HUDEP-2 (cell line): ENCODE data around the gene UBXN6.

Source experiments
- DNase-seq, 76 experiments: peaks; one replicate each; lab custom pipeline; 2025; ENCODE audit not compliant: unreplicated experiment in 76 of 76; lab: John Stamatoyannopoulos, UW

Gene UBXN6

DNA sequence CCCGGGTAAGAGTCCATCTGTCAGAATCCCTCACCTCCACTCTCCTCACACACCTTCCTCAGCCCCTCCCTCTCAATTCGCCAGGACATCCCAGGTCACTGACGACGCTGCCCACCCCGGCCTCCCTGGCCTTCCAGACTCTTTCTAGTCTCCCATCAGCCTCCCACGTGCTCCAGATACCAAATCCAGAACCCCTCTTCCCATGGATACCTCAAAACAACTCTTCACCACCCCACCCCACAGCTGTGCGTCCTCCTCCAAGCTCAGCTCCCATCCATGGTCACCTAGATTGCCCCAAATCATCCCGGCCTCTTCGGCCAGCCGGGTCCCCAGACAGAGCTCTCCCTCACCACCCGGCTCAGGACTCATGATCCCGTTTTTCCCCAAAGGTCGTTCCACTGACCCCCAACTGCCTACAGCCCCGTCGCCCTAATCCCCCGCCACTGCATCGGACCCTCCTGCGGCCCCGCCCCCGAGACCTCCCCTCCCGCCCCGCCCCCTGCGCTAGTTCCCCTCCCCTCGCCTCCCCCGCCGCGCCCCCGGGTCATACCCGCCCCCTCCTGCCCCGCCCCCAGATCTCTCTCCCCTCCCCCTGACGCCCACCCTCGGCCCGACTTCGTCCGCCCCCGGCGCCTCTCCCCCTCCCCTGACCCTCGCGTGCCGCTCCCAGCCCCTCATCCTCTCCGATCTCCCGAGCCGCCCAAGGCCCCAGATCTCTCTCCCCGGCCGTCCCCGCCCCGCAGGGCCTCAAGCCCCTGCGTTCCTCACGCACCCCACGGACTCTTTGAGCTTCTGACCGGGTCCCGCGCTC is 546 bp downstream of the UBXN6 start:
- DNase-seq: peak in 41 of 76 experiments; percentile 34 to 91 (median 58)

DNA sequence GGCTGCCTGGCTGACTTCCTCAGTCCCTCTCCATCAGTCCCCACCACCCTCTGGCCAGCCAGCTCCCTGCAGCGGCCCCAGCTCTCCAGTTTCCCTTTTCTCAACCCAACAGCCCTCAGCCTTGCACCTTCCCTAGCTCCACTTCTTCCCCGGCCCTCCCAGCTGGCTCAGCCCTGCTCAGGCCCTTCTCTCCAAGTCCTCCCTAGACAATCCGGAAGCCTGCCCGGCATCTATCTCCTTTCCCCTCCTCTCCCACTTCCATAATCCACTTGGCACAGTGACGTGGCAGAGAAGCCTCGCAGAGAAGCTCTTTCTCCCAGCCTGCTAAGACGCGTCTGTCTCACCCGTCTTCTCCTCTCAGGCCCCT is 1.1 kb downstream of the UBXN6 start:
- DNase-seq: peak in 23 of 76 experiments; percentile 19 to 62 (median 42)

DNA sequence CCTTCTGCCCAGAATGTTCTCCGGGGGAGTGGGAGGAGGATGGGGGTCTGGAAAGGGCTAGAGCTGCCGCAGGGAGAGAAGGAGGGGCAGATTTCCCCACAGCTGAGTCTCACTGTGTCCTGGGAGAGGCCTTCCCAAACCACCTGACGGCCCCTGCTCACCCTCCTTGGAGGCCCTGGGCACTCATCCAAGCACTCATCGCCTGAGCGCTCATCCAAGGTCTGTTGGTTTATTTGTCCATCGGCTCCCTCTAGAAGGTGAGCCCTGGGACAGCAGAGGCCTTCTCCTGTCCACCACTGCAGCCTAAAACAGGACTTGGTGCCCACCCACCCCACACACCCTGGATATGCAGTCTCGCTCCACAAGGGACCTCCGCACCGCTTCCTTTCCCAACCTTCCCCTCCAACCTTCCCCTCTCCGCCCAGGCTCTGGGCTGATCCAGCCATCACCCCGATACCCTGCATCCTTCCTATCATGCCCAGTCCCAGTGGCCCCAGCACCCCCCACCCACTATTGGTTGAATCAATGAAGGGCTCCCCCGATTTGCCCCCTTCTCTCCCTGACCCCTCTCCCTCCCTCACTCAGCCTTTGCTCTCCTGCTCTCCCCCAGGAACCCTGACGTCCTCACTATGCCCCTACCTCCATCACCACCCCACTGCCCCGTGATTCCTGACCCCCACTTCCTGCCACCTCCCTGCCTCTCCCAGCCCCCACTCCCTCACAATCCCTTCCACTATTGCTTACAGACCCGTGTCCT is 1.7 kb downstream of the UBXN6 start:
- peak in 62 of 76 experiments; percentile 20 to 90 (median 61) for DNase-seq

DNA sequence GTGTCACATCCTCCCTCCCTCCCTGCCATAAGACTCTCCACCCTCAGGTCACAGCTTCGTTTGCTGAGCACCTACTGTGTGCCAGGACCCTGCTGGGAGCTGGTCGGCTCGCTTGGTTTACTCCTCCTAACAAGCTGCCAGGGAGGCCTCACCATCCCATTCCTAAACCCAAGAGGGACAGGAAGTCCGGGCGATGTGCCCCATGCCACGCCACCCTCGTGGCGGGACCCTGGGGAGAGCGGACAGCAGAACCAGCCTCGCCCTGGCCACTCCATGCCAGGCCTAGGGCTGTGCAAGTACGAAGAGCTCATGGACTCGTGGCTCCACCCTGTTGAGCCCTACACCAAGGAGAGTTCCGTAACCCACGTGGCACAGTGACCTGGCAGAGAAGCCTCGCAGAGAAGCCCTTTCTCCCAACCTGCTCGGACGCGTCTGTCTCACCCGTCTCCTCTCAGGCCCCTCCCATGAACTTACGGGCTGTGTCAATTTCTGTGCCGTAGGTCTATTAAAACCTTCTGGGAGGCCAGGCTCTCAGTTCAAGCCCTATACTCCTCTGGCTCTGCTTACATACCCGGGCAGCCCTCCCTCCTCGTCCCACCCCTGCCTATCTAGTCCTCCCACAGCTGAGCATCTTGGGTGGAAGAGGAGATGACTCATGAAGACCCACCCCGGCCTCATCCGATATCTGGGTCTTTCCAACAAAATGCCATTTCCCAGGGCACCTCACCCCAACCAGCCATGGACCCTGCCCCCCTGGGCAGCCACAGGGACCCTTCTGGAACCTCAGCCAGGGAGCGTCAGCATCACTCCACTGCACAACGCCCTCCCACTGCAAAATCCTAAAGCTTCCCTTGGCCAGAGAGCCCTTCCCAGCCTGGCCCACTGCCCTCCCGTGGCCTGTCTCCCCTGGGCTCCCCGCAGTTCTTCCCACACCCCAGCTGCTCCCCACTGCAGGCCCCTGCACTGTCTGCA is 2.6 kb downstream of the UBXN6 start:
- peak; percentile 73 to 98 (median 93) for DNase-seq

DNA sequence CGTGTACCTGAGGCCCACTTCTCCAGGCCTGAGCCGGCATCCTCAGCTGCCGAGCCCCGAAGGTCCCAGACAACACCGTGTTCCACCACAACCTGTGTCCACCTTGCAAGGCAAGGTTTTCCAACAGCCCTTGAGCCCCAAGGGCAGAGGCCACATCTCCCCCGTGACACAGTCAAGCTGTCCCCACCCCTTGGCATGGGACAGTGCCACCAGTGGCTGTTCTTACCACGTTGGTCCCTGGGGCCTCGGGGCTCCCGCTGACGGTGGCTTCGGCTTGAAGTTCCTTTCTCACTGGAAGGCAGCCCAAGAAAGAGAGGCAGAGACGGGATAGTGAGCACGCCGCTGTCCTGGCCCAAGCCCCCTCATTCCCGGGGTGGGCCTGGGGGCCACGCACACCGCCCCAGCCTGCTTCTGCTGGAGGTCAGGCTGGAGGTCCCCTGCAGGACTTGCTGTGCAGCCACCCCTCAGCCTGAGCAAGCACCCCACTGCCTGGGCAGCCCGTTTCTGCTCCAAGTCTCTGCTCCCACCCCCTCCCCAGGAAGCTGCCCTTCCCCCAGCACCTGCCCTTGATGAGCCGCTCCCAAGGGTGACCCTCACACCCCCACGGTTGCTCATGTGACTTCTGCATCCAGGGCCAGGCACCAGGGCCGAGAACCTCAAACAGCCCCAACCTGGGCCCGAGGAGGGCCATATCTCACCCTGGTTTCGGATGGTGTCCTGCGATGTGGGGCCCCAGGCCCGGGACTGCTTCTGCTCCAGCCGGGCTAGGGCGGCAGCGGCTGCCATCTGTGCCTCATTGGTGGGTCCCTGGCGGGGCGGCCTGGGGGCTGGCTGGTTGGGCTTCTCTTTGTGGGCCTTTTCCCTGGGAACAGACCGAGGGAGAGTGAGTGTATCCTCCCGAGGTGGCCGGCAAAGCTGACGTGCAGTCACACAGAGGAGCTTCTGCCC is 4.1 kb downstream of the UBXN6 start:
- peak in 2 of 76 experiments; percentile 27 for DNase-seq

DNA sequence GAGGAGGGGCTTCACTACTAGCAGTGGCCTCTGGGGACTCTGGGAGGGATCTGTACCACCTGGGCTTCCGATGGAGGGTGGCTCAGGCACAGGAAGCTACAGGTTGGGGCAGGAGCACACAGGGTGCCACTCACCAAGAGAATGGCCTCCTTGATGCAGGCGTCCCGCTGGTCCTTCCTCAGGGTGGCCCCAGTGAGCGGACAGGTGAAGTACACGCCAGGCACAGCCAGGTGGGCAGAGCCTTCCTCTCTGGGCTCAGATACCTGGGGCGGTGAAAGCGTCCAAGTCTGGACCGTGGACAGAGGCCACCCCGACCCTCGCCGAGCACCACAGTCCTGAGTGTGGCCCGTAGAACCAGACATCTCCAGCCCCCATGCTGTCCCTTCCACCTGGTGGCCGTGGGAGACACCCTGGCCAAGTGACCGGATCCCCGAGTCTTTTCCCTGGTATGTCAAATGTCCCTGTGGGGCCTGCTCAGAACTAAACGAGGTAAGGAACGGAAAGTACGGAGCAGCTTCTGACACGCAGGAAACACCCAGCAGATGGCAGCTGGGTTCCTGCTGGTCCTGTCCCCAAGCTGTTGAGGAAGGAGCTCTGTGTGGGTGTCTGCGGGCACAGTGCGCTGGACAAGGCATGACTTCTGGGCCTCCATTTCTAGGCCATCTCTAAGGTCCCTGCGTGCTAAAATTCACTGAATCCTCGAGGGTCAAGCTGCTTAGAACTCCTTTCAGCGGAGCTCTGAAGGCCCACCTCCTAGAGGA is 5.2 kb downstream of the UBXN6 start:
- DNase-seq: no peak

DNA sequence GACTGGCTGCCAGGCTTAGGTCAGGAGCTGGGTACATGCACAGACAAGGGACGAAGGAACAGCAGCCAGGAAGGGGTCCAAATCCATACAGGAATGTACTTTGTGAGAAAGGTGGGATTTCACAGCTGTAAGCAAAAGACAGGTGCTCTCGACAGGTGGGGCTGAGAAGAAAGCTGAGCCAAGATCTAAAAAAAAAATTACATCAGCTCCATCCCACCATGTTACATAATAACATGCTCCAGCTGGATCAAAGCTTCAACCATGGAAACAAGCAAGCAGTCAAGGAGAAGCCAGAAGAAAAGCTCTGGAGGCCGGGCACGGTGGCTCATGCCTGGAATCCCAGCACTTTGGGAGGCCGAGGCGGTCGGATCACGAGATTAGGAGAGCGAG is 8.0 kb downstream of the UBXN6 start:
- DNase-seq: no peak

DNA sequence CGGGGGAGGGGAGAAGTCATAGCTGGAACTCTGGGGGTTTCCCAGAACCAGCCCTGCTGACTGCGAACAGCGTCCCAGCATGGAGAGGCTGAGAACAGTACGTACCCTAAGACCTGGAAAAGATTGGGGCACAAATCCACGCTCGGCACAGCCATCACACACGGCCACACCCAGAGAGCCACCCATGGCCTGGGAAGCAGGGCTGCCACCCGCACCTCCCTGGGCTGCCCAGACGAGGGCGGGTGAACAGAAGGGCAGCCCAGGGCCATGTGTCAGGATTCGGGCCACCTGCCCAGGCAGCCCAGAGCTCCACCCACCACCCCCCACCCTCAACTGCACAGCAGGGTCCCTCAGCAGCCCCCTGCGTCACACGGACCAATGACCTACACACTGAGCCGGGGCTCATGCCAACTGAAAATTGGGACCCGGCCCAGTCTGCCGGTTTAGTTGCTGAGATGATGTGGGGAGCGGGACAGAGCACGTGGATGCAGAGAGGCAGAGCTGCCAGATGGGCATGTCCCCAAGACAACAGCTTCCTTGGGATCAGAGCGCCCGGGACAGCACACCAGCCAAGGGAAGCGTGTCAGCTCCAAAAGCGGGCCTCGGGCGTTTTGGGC is 8.5 kb downstream of the UBXN6 start:
- DNase-seq: peak in 6 of 76 experiments; percentile 21 to 25 (median 24)

DNA sequence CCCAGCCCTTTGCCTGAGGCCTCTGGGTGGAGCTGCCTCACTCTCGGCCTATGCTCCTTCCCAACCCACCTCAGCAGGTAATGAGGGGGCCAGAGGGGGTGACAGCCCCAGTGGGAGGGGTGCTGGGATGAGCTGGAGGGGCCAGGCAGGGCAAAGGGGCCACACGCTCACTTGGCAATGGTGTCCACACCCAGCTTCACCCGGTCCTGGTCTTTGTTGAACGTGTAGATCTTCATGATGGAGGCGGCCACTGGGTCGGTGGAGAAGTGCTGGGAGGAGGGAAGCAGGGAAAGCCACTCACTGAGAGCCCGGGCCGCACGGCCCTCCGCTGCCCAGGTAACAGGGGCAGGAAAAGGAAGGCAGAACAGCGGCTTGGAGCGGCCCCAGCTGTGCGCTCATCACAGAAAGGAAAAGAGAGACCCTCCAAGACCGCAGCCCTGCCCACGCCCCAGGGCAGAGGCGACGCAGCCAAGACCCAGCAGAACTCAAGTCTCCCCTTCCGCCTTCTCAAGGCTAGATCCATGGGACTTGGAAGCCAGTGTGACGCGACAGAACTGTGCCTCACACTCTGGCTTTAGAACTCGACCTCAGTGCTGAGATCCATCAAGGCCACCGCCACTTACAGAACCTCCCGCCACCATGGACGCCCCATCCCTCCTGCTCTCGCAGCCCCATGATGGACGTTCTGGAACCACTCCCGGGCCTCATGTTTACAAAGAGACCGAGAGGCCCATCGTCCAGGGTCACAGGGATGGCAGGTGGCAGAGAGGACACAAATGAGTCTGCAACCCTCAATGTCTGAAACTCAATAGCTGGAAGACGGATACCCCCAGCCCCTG is 9.2 kb downstream of the UBXN6 start:
- DNase-seq: no peak

DNA sequence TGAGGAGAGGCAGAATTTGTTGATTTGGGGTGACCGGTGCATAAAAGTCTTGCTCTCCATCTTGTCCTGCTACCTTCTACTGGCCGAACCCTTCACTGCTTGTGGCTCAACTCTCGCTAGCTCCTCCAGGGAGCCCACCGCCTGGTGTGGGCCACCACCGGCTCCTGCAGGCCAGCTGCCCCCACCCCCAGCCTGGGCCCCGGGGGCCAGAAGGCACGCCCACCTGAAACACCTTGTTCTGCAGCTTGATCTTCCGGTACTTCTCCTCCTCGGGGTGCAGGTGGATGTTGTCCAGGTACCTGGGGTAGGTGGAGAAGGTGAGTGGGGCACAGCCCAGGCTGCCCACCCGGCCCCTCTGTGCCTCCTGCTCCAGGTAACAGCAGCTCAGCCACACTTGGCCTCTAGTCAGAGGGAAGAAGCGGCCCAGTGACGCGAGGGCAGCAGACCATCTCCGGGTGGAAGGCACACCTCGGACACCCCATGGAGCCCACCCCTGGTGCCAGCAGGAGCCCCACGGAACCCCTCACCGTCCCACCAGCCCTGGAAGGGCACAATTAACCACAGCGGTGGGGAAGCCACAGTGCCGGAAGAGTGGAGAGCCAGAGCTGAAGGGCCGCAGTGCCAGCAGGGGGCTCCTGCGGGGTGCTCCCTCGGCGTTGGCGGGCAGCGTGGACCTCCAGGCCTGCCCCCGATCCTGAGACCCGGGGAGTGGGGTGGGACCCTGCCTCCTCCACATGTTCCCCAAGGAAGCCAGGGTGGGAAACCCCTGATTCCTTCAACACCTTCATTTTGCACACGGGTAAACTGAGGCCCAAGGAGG is 10.1 kb downstream of the UBXN6 start:
- no peak for DNase-seq

DNA sequence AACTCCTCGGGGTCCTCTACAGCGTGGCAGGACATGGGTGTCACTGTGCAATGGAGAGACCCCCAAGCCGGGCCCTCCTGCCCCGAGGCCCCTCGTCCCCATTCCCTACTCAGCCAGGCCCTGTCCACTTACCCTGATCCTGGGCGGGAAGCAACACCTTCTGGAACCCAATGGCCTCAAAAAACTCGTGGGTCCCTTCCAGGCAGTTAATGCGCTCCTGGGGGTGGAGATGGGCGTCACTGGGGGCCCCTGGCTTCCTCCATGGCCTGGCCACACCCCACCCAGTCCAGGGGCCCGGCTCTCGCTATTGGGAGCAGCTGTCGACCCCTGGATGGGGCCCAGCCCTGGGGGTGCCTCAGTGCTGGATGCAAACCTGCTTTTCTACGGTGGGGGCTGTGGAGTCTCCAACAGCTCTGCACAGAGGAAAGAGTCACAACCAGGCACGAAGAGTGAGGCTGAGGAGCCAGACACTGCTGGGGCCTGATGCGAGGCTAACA is 10.8 kb downstream of the UBXN6 start:
- DNase-seq: no peak

DNA sequence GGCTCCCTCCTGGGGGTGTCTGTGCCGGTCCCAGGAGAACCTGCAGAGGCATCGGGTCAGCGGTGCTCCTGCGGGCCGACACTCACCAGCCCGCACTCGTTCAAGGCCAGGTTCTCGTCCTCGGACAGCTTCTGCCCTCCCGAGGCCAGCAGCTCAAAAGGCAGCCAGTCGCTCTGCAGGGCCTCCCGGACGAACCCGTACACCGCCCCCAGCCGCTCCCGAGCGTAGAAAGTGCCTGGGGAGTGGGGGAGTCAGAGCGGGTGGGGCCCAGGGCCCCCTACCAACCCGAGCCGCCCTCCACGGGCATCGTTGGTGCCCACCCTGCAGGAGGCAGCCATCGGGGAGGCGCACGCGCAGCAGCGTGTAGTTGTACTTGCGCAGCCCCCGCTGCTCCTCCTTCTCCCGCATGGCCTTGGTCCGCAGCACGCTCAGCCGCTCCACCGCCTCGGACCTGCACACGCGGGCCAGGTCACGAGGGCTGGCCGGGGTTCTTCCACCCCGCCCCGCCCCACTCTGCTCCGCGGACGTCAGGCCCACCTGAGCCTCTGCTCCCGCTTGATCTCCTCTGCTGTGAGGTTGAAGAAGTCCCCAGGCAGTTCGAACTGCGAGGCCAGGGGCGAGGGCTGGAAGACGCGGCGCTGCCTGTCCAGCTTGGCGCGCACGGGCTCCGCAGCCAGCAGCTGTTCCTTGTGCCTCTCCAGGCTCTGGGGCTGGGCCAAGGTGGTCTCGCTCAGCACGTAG is 11.5 kb downstream of the UBXN6 start:
- no peak for DNase-seq

DNA sequence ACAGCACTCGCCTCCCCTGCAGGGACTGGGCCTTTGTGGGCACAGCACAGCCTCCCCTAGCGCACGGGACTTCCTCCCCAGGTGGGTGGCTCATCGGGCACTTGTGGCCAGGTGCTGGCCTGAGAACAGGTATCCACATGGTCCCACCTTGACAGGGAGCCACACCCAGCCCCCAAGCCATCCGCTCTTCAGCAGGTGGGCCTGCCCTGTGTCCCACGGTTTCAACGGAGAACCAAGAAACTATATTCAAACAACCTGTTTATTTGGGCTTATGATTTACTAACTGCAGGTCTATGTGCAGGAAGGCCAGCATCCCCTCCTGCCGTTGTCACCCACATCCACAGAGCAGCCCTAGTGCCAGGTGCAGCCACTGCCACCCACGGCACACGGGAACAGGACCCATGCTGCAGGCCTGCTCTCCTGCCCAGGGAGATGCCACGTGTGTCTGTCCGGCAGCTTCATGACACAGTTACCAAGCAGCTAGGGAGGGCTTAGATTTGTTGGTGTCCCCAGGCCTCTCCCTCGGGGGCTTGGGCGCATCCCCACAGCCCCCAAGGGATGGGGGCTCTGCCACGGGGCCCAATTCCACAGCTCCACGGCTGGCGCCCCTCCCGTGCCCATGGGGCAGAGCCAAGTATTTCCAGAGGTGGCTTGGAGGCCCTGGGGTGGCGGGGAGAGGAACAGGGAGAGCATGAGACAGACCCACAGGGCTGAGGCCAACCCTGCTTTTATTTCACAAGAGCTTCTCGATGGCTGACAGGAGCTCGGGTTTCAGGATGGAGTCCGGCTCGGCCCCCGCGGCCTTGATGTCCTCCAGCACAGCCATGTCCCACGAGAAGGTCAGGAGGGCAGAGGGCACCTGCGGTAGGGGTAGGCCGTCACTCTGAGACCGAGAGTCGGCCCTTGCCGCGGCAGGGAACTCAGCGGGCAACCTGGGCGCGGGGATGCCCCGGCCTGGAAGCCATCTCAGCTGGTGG is 12.5 kb downstream of the UBXN6 start:
- DNase-seq: no peak

DNA sequence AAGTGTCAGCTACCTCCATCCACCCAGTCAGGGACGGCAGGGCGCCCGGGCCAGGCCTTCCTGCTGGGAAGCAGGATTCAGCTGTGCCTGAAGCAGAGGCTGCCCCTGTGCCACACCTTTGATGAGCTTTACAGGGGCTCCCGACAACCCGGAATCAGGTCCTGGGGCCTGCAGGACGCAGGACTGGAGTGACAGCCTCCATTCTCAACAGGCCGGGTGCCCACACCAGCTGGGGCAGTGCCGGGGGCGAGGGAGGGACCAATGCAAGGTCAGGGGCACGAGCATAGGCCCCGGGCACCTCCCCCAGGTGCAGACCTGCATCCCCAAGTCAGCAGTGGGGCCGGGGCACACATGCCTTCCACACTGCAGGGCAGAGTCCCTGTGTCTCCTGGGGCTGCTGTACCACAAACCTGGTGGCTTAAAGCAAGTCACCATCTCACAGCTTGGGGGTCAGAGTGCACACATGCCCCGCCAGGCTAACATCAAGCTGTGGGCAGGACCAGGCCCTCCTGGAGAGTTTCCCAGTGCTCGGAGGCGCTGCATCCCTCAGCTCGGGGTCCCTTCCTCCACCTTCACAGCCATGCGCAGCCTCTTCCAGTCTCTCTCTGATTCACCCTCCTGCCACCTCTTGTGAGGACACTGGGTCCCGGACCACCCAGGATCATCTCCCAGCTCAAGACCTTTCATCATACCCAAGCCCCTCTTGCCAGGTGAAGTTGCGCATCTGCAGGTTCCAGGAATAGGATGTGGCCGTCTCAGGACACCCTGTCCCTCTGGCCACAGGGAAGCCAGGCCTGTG is 13.4 kb downstream of the UBXN6 start:
- DNase-seq: peak in 3 of 76 experiments; percentile 20 to 37 (median 20)
